Gastrocnemius medialis (tissue), 4 donors: Measurements from ENCODE around the gene DHRSX.

ENCODE experiments used
- POLR2A ChIP-seq, 2 donors: fragments of 450-650 bp; IDR thresholded peaks; one replicate each; pipeline ENCODE4 v1.6.1; 2017; ENCODE audit warnings: antibody characterized with exemption in 2 of 2, mild to moderate bottlenecking in 2 of 2, moderate library complexity in 2 of 2
- TF ChIP-seq, protein P1 (sequence below), 5 experiments: fragments of 450-650 bp in 3 of 5; fragments of 200-600 bp in 2 of 5; sonication (generic) in 2 of 5; IDR thresholded peaks in 4 of 5; conservative IDR thresholded peaks in 1 of 5; 1 replicate in 4 of 5; 2 replicates in 1 of 5; pipeline ENCODE4 v1.5.1; 2016 to 2019; ENCODE audit warnings: antibody characterized with exemption in 5 of 5, mild to moderate bottlenecking in 3 of 5, moderate library complexity in 3 of 5

- TF ChIP-seq, protein P1, sequence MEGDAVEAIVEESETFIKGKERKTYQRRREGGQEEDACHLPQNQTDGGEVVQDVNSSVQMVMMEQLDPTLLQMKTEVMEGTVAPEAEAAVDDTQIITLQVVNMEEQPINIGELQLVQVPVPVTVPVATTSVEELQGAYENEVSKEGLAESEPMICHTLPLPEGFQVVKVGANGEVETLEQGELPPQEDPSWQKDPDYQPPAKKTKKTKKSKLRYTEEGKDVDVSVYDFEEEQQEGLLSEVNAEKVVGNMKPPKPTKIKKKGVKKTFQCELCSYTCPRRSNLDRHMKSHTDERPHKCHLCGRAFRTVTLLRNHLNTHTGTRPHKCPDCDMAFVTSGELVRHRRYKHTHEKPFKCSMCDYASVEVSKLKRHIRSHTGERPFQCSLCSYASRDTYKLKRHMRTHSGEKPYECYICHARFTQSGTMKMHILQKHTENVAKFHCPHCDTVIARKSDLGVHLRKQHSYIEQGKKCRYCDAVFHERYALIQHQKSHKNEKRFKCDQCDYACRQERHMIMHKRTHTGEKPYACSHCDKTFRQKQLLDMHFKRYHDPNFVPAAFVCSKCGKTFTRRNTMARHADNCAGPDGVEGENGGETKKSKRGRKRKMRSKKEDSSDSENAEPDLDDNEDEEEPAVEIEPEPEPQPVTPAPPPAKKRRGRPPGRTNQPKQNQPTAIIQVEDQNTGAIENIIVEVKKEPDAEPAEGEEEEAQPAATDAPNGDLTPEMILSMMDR (IDR thresholded peaks at IDR 0.05 in 4 of 5, conservative IDR thresholded peaks at IDR 0.05 in 1 of 5): no peak
- no peak for TF ChIP-seq POLR2A (IDR thresholded peaks at IDR 0.05)
These were observed 86.4 kb downstream of the DHRSX start for GRCh38 chrX:2414384-2414783.
